HEK293 (cell line): ENCODE data around the gene PRR3.

Source experiments
- AEBP2 ChIP-seq: fragments of 450-650 bp; formaldehyde crosslinking; IDR thresholded peaks from 2 replicates; pipeline ENCODE4 v1.5.1; 2016; ENCODE audit warnings: missing biosample characterization, missing genetic modification characterization, borderline replicate concordance
- KLF9 ChIP-seq: fragments of 450-650 bp; formaldehyde crosslinking; IDR thresholded peaks from 2 replicates; pipeline ENCODE4 v1.5.1; 2016; ENCODE audit warnings: missing biosample characterization, missing genetic modification characterization, low read depth
- PATZ1 ChIP-seq: fragments of 450-650 bp; formaldehyde crosslinking; IDR thresholded peaks from 2 replicates; pipeline ENCODE4 v1.5.1; 2016; ENCODE audit warnings: missing biosample characterization, missing genetic modification characterization
- PRDM2 ChIP-seq: fragments of 450-650 bp; formaldehyde crosslinking; IDR thresholded peaks from 2 replicates; pipeline ENCODE4 v1.5.1; 2016; ENCODE audit warnings: missing biosample characterization, missing genetic modification characterization, borderline replicate concordance
- ZBTB48 ChIP-seq: fragments of 450-650 bp; formaldehyde crosslinking; IDR thresholded peaks from 2 replicates; pipeline ENCODE4 v1.5.1; 2016; ENCODE audit warnings: missing biosample characterization, missing genetic modification characterization
- ZNF132 ChIP-seq: fragments of 450-650 bp; formaldehyde crosslinking; IDR thresholded peaks from 2 replicates; pipeline ENCODE4 v1.5.1; 2017; ENCODE audit warnings: missing biosample characterization, missing genetic modification characterization, borderline replicate concordance
- ZNF155 ChIP-seq: fragments of 450-650 bp; formaldehyde crosslinking; IDR thresholded peaks from 2 replicates; pipeline ENCODE4 v1.5.1; 2016; ENCODE audit warnings: missing biosample characterization, missing genetic modification characterization
- ZNF248 ChIP-seq: fragments of 450-650 bp; formaldehyde crosslinking; IDR thresholded peaks from 2 replicates; pipeline ENCODE4 v1.5.1; 2017; ENCODE audit warnings: missing biosample characterization, missing genetic modification characterization
- ZNF354C ChIP-seq: fragments of 450-650 bp; formaldehyde crosslinking; IDR thresholded peaks from 2 replicates; pipeline ENCODE4 v1.5.1; 2016; ENCODE audit warnings: missing biosample characterization, missing genetic modification characterization, low read depth, borderline replicate concordance
- ZNF37A ChIP-seq: fragments of 450-650 bp; IDR thresholded peaks from 2 replicates; pipeline ENCODE4 v1.5.1; 2018; ENCODE audit warnings: missing biosample characterization, missing genetic modification characterization
- ZNF426 ChIP-seq: fragments of 450-650 bp; formaldehyde crosslinking; IDR thresholded peaks from 2 replicates; pipeline ENCODE4 v1.5.1; 2017; ENCODE audit warnings: missing biosample characterization, missing genetic modification characterization, mild to moderate bottlenecking, inconsistent platforms, moderate library complexity
- ZNF433 ChIP-seq: fragments of 450-650 bp; formaldehyde crosslinking; IDR thresholded peaks from 2 replicates; pipeline ENCODE4 v1.5.1; 2016; ENCODE audit warnings: missing biosample characterization, missing genetic modification characterization, low read depth
- ZNF514 ChIP-seq: fragments of 450-650 bp; formaldehyde crosslinking; IDR thresholded peaks from 2 replicates; pipeline ENCODE4 v1.5.1; 2016; ENCODE audit warnings: missing biosample characterization, missing genetic modification characterization
- ZNF518A ChIP-seq: fragments of 450-650 bp; formaldehyde crosslinking; conservative IDR thresholded peaks from 2 replicates; pipeline ENCODE4 v1.5.1; 2016; ENCODE audit warnings: low read depth, missing biosample characterization, missing genetic modification characterization
- ZNF600 ChIP-seq: fragments of 450-650 bp; formaldehyde crosslinking; IDR thresholded peaks from 2 replicates; pipeline ENCODE4 v1.5.1; 2016; ENCODE audit warnings: missing biosample characterization, missing genetic modification characterization
- ZNF623 ChIP-seq: fragments of 450-650 bp; formaldehyde crosslinking; IDR thresholded peaks from 2 replicates; pipeline ENCODE4 v1.5.1; 2016; ENCODE audit warnings: missing biosample characterization, missing genetic modification characterization
- ZNF624 ChIP-seq: fragments of 450-650 bp; formaldehyde crosslinking; IDR thresholded peaks from 2 replicates; pipeline ENCODE4 v1.5.1; 2017; ENCODE audit warnings: missing biosample characterization, missing genetic modification characterization
- ZNF660 ChIP-seq: fragments of 450-650 bp; IDR thresholded peaks from 2 replicates; pipeline ENCODE4 v1.5.1; 2018; ENCODE audit warnings: missing biosample characterization, mild to moderate bottlenecking, missing genetic modification characterization
- ZNF747 ChIP-seq: fragments of 450-650 bp; formaldehyde crosslinking; IDR thresholded peaks from 2 replicates; pipeline ENCODE4 v1.5.1; 2016; ENCODE audit warnings: missing biosample characterization, missing genetic modification characterization
- TF ChIP-seq, protein P1 (sequence below): fragments of 450-650 bp; formaldehyde crosslinking; optimal IDR thresholded peaks from 2 replicates; pipeline ENCODE3; 2016; ENCODE audit warnings: missing biosample characterization, mild to moderate bottlenecking, missing genetic modification characterization
- TF ChIP-seq, protein P2 (sequence below): fragments of 450-650 bp; formaldehyde crosslinking; IDR thresholded peaks from 2 replicates; pipeline ENCODE4 v1.5.1; 2016; ENCODE audit warnings: missing biosample characterization, missing genetic modification characterization

PRR3 gene

DNA sequence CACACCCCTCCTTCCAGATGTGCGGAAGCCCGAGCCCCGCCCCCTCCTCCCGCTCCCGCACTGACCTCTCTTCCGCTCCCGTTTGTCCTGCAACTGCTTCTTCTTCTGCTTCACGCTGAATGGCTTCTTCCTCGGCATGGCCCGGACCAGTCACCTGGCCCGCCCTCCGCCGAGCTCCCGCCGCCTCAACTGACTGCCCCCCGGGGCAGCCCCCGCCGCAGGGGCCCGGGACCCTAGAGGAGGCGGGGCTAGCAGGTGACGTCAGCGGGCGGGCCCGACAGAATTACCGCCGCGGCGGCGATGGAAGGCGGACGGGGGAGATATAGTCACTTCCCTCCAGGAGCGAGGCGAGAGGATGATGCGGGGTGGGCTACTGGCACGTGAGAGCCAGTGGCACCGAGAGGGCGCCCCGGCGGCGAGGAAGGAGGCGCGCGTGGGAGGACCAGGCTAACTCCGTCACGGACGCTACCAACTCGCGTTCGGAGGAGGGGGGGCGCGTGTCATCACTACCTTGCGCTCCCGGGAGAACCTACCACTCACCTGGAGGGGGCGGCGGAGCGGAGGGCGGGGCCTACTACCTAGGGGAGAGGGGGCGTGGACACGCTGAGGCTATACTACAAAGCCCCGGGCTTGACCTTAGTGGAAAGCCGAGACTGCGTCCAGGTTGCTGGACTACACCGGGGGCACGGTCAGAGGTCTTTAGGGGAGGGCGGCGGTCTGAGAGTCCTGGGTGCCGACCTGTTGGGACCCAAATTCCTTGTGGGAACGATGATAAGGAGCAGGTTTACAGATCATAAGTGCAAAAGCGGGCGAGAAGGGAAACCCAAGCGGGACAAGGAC lies 809 bp upstream of the PRR3 start, which contains the start of gene GNL1 (continued):
- TF ChIP-seq ZNF518A (tag by site-specific recombination) (no peak), ZNF37A (tag by site-specific recombination) (no peak), ZBTB48 (tag by site-specific recombination) (peak; percentile 5; the same call in 1 of the 2 replicates), ZNF248 (no peak), ZNF426 (no peak), PRDM2 (no peak), ZNF155 (tag by site-specific recombination) (no peak), AEBP2 (no peak), ZNF600 (peak; percentile 27; the same call in 1 of the 2 replicates), ZNF514 (tag by site-specific recombination) (no peak), ZNF433 (no peak), ZNF747 (no peak), PATZ1 (tag by site-specific recombination) (peak; percentile 98), ZNF354C (tag by site-specific recombination) (no peak), ZNF624 (no peak), KLF9 (tag by site-specific recombination) (peak; percentile 97), ZNF660 (no peak), ZNF132 (tag by site-specific recombination) (no peak), ZNF623 (tag by site-specific recombination) (no peak)
- TF ChIP-seq, protein P1, sequence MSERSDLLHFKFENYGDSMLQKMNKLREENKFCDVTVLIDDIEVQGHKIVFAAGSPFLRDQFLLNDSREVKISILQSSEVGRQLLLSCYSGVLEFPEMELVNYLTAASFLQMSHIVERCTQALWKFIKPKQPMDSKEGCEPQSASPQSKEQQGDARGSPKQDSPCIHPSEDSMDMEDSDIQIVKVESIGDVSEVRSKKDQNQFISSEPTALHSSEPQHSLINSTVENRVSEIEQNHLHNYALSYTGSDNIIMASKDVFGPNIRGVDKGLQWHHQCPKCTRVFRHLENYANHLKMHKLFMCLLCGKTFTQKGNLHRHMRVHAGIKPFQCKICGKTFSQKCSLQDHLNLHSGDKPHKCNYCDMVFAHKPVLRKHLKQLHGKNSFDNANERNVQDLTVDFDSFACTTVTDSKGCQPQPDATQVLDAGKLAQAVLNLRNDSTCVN: peak; percentile 91
- TF ChIP-seq, protein P2, sequence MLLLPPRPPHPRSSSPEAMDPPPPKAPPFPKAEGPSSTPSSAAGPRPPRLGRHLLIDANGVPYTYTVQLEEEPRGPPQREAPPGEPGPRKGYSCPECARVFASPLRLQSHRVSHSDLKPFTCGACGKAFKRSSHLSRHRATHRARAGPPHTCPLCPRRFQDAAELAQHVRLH: 0 out of 2 replicates have a peak, but pooled peaks have one; percentile 12
